Middle frontal gyrus (tissue), 1 donor: ENCODE data around the gene NUP93.

Experiments
- DNase-seq: peaks from one replicate; pipeline ENCODE4 v3.0.0-alpha.2; 2015; ENCODE audit warnings: low spot score; ENCODE audit errors: extremely low spot score

NUP93 gene

GRCh38 chr16:56742030-56742984 lies 12.4 kb downstream of the NUP93 start:
- no peak for DNase-seq

- no peak for DNase-seq
Observed at GRCh38 chr16:56743840-56744239, 13.9 kb downstream of the NUP93 start.

GRCh38 chr16:56744996-56745640 lies 15.2 kb downstream of the NUP93 start:
- no peak for DNase-seq

GRCh38 chr16:56747486-56748045 lies 17.6 kb downstream of the NUP93 start:
- no peak for DNase-seq

- no peak for DNase-seq
Observed at GRCh38 chr16:56748191-56748590, 18.3 kb downstream of the NUP93 start.

GRCh38 chr16:56748826-56749225 lies 18.9 kb downstream of the NUP93 start:
- no peak for DNase-seq

- DNase-seq = no peak
Observed at GRCh38 chr16:56749672-56750491, 20.0 kb downstream of the NUP93 start.

- DNase-seq = no peak
Observed at GRCh38 chr16:56753410-56753809, 23.5 kb downstream of the NUP93 start.

GRCh38 chr16:56755038-56755437 lies 25.1 kb downstream of the NUP93 start:
- DNase-seq = no peak

GRCh38 chr16:56758432-56758831 lies 28.5 kb downstream of the NUP93 start:
- DNase-seq = no peak

- DNase-seq = no peak
Observed at GRCh38 chr16:56758930-56759329, 29.0 kb downstream of the NUP93 start.

- no peak for DNase-seq
Observed at GRCh38 chr16:56763291-56763916, 33.5 kb downstream of the NUP93 start.

GRCh38 chr16:56764835-56765234 lies 34.9 kb downstream of the NUP93 start:
- DNase-seq = no peak

- DNase-seq = no peak
Observed at GRCh38 chr16:56765949-56766348, 36.0 kb downstream of the NUP93 start.

GRCh38 chr16:56767024-56767423 lies 37.1 kb downstream of the NUP93 start:
- DNase-seq = no peak

GRCh38 chr16:56769677-56770076 lies 39.7 kb downstream of the NUP93 start:
- no peak for DNase-seq

GRCh38 chr16:56771558-56772279 lies 41.8 kb downstream of the NUP93 start:
- no peak for DNase-seq

GRCh38 chr16:56773532-56773931 lies 43.6 kb downstream of the NUP93 start:
- no peak for DNase-seq

- no peak for DNase-seq
Observed at GRCh38 chr16:56774016-56774680, 44.2 kb downstream of the NUP93 start.

GRCh38 chr16:56775162-56775561 lies 45.2 kb downstream of the NUP93 start:
- no peak for DNase-seq
